Coronary artery (tissue), 2 donors: ENCODE measurements around the gene STARD5.

Experiments
- DNase-seq: peaks from one replicate; pipeline ENCODE4 v3.0.0-alpha.2; 2017; ENCODE audit warnings: low spot score
- H3K27ac ChIP-seq, 2 donors: fragments of 200-600 bp; sonication (generic); one replicate each; pipeline ENCODE4 v1.5.1; 2016 to 2019
- H3K4me3 ChIP-seq: fragments of 200-600 bp; sonication (generic); 2 replicates; pipeline ENCODE4 v1.5.1; 2016; ENCODE audit warnings: mild to moderate bottlenecking, moderate library complexity
- TF ChIP-seq, protein P1 (sequence below): fragments of 200-600 bp; sonication (generic); IDR thresholded peaks from one replicate; pipeline ENCODE4 v1.5.1; 2019; ENCODE audit warnings: antibody characterized with exemption

The STARD5 gene

DNA sequence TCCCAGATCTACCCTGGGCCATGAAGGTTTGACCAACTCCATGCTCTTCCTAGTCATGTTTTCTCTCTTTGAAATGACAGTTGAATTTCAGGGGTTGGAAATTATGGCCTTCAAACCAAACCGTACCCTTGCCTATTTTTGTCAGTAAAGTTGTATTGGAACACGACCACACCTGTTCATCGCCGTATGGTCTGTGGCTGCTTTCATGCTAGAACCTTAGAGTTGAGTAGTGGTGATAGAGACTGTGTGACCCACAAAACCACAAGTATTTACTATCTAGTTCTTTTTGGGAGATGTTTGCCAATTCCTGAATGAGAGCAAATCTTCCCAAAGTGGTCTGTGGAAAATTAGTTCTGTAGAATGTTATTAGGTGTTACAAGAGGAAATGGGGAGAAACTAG, 24.0 kb upstream of the STARD5 start:
- H3K4me3 ChIP-seq = no peak overlapping the region
- TF ChIP-seq, protein P1, sequence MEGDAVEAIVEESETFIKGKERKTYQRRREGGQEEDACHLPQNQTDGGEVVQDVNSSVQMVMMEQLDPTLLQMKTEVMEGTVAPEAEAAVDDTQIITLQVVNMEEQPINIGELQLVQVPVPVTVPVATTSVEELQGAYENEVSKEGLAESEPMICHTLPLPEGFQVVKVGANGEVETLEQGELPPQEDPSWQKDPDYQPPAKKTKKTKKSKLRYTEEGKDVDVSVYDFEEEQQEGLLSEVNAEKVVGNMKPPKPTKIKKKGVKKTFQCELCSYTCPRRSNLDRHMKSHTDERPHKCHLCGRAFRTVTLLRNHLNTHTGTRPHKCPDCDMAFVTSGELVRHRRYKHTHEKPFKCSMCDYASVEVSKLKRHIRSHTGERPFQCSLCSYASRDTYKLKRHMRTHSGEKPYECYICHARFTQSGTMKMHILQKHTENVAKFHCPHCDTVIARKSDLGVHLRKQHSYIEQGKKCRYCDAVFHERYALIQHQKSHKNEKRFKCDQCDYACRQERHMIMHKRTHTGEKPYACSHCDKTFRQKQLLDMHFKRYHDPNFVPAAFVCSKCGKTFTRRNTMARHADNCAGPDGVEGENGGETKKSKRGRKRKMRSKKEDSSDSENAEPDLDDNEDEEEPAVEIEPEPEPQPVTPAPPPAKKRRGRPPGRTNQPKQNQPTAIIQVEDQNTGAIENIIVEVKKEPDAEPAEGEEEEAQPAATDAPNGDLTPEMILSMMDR = no peak
- DNase-seq = no peak
- H3K27ac ChIP-seq = no peak overlapping the region

DNA sequence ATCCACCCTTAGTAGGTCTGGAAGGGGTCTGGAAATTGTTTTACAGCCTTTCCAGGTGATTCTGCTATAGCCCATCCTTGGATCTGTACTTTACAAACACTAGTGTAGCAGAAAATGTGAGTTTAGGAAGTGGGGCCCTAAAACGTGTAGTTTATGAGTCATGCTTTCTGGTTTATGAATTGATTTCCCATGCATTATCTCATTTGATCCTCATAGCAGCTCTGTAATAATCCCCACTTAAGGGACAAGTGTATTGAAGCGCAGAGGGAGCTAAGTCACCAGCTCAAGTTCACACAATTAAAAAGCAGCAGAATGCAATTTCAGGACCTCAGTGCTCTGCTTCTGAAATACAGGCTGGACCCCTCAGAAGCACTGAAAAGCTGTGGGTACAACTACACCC, 22.7 kb upstream of the STARD5 start:
- Histone ChIP-seq H3K27ac (no peak overlapping the region), H3K4me3 (no peak overlapping the region)
- no peak for DNase-seq
- TF ChIP-seq, protein P1 = no peak

DNA sequence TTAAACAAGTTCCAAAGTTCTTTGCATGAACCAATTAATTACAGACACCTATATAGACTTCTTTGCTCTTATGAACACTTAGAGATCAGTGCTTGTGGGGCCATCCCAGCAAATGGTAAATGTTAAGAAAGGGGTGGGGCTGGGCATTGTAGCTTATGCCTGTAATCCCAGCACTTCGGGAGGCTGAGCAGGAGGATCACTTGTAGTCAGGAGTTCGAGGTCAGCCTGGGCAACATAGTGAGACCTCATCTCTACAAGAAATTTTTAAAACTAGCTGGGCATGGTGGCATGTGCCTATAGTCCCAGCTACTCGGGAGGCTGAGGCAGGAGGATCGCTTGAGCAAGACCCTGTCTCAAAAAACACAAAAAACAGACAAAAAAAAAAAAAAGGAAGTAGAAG, 19.4 kb upstream of the STARD5 start:
- Histone ChIP-seq H3K4me3 (no peak overlapping the region), H3K27ac (no peak overlapping the region)
- TF ChIP-seq, protein P1 = no peak
- DNase-seq = no peak

DNA sequence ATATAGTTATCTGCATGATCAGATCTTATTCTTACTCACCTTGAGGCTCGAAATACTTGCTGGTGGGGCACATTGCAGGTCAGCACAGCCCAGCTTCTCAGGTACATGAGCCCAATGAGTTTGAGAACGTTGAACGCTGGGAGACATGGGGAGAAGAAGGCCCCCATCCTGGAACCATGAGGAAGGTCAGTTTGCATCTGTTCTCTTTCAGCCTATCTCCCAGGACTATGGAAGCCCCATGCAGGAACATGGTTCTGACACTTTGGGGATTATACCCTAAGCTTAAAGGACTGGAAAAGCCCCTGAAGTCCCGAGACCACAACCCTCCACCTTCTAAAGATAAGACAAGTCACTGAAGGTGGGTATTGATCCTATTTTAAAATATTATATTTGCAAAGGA, 17.4 kb upstream of the STARD5 start:
- TF ChIP-seq, protein P1 = no peak
- no peak overlapping the region for H3K27ac ChIP-seq
- DNase-seq = peak; percentile 50
- H3K4me3 ChIP-seq = no peak overlapping the region

DNA sequence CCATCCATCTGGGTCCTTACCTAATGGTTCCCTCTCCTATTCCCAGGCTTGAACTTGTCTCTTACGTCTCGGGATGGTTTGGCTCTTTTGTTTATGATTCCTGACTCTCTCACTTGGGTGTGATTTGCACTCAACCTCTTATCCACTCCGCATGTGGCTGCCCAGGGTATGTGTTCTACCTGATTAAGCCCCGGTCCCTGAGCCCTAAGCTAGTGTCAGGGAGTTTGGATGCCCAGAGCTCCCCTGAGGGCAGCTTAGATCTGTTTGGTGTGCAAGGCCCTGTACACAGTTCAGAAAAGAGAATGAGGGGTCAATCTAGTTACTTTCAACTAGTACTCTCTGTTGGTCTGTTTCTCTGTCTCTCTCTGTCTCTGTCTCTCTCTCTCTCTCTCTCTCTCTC, 15.9 kb upstream of the STARD5 start:
- DNase-seq = peak; percentile 26
- H3K4me3 ChIP-seq = no peak overlapping the region
- TF ChIP-seq, protein P1 = no peak
- no peak overlapping the region for H3K27ac ChIP-seq

DNA sequence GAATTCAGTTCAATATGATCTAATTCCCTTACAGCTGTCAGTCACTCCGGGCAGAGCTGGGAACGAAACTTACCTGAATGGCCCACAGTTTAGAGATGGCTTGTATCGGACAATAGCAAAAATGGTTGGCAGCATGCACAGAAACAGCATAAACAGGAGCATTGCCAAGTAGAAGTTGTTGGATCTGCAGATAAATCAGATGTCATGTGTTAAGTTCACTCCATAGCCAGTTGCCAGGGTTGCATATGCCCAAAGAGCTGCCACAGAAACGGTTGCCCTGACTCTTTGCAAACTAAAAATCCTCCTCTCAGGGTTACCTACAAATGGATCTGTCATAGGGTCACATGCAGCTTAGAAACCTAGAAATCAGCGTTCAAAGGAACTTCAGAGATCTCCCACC, 15.4 kb upstream of the STARD5 start:
- peak; percentile 22 for DNase-seq
- H3K4me3 ChIP-seq = no peak overlapping the region
- TF ChIP-seq, protein P1 = no peak
- H3K27ac ChIP-seq = peak overlapping the region in 1 of 2 donors; percentile 21

DNA sequence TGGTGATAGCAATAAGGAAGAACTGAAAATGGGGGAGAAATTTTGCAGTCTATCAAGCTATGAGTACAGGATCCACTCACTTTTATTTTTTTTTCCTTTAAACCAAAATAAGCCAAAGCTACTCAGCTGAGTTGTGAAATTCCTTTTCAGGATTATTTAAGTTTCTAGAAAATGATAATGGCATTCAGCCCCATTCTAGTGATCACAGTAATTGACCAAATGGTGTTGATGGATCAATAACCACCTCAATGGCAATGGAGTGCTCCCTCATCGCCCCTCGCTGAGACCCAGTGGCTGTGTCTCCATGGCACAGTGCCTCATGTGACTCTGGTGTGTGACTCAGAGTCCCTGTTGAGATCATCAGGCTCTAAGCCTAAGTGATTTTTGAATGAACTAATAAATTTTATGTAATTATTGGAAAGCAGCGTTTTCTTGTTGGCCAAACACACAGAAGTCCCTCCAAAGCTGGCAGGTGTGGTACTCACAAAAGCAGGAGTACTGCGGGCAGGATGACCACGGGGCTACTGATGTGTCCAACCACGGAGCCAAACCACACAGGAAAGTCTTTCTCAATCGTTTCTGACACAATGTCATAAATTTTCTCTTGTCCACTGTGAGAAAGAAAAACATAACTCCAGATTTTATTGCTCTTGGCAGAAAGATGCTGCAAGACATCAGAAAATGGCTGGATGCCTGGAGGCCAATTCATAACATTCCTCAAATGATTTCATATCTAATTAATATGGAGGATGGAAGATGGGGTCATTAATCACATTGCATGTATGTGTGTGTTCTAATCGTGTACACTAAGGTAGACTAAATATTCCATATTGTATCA, 14.4 kb upstream of the STARD5 start:
- TF ChIP-seq, protein P1 = no peak
- H3K4me3 ChIP-seq = no peak overlapping the region
- H3K27ac ChIP-seq = peak overlapping the region; percentile 21 to 68
- peak; percentile 67 for DNase-seq
